HG03457 (cell line): ENCODE measurements around the gene MPG.
"Not testable (repeated sequence)": the region's sequence is repeated elsewhere in the genome, so short reads cannot be mapped to it uniquely, and the experiment has no call there.

Source experiments
- ATAC-seq: cut with Tn5 transposase; IDR thresholded peaks from one replicate; pipeline ENCODE4 v1.9.1; 2021; ENCODE audit warnings: moderate number of reproducible peaks; ENCODE audit not compliant: unreplicated experiment

The MPG gene

GRCh38 chr16:112153-112840 lies 34.3 kb downstream of the MPG start:
- ATAC-seq: no peak

- no peak for ATAC-seq
These were observed 36.3 kb downstream of the MPG start for GRCh38 chr16:114327-114726.

- no peak for ATAC-seq
These were observed 38.0 kb downstream of the MPG start for GRCh38 chr16:116015-116414.

- no peak for ATAC-seq
These were observed 39.6 kb downstream of the MPG start for GRCh38 chr16:117379-118365.

GRCh38 chr16:118857-119256 lies 40.8 kb downstream of the MPG start:
- no peak for ATAC-seq

GRCh38 chr16:119295-119694 lies 41.3 kb downstream of the MPG start:
- no peak for ATAC-seq

- no peak for ATAC-seq
These were observed 41.9 kb downstream of the MPG start for GRCh38 chr16:119835-120491.

- no peak for ATAC-seq
These were observed 42.7 kb downstream of the MPG start for GRCh38 chr16:120756-121155.

GRCh38 chr16:122361-122760 lies 44.3 kb downstream of the MPG start:
- no peak for ATAC-seq

- ATAC-seq: not testable (repeated sequence)
These were observed 45.7 kb downstream of the MPG start for GRCh38 chr16:123558-124350.

- no peak for ATAC-seq
These were observed 47.0 kb downstream of the MPG start for GRCh38 chr16:125011-125410.

- ATAC-seq: no peak
These were observed 51.0 kb downstream of the MPG start for GRCh38 chr16:129075-129474.

- no peak for ATAC-seq
These were observed 52.6 kb downstream of the MPG start for GRCh38 chr16:130533-131173.

GRCh38 chr16:132120-132519 lies 54.1 kb downstream of the MPG start:
- ATAC-seq: no peak

- ATAC-seq: no peak
These were observed 55.7 kb downstream of the MPG start for GRCh38 chr16:133716-134115.
